SH-SY5Y (cell line): ENCODE results near the gene ADCYAP1R1.

Experiments
- GATA2 ChIP-seq: IDR thresholded peaks from 2 replicates; pipeline ENCODE4 v1.6.1; 2011; ENCODE audit warnings: mild to moderate bottlenecking, low read depth, low read length
- GATA3 ChIP-seq: IDR thresholded peaks from 2 replicates; pipeline ENCODE4 v1.6.1; 2011; ENCODE audit warnings: low read depth, mild to moderate bottlenecking, low read length, moderate library complexity

The ADCYAP1R1 gene

GRCh38 chr7:31051598-31052486, at the start of gene ADCYAP1R1:
TSS of gene ADCYAP1R1 (plus strand) at chr7:31052308. CDS start at chr7:31063265, 10,957 bp downstream.
- no peak for TF ChIP-seq GATA3
- TF ChIP-seq GATA2, result no peak

GRCh38 chr7:31003097-31003496, 49.0 kb upstream of the ADCYAP1R1 start:
- TF ChIP-seq GATA3 (no peak), GATA2 (no peak)

- TF ChIP-seq GATA2, result no peak
- no peak for TF ChIP-seq GATA3
Measured at GRCh38 chr7:31003721-31004120, 48.4 kb upstream of the ADCYAP1R1 start.

GRCh38 chr7:31004393-31004792, 47.7 kb upstream of the ADCYAP1R1 start:
- TF ChIP-seq GATA3 (no peak), GATA2 (no peak)

- TF ChIP-seq GATA2 (no peak), GATA3 (no peak)
Measured at GRCh38 chr7:31006857-31007256, 45.3 kb upstream of the ADCYAP1R1 start.

- TF ChIP-seq GATA3, result no peak
- TF ChIP-seq GATA2, result no peak
Measured at GRCh38 chr7:31007634-31008033, 44.5 kb upstream of the ADCYAP1R1 start.

- no peak for TF ChIP-seq GATA2
- TF ChIP-seq GATA3, result no peak
Measured at GRCh38 chr7:31014826-31015225, 37.3 kb upstream of the ADCYAP1R1 start.

GRCh38 chr7:31017032-31017675, 35.0 kb upstream of the ADCYAP1R1 start:
- no peak for TF ChIP-seq GATA2
- TF ChIP-seq GATA3, result no peak

- no peak for TF ChIP-seq GATA2
- TF ChIP-seq GATA3, result no peak
Measured at GRCh38 chr7:31017721-31018120, 34.4 kb upstream of the ADCYAP1R1 start.

- TF ChIP-seq GATA2 (no peak), GATA3 (no peak)
Measured at GRCh38 chr7:31019509-31019908, 32.6 kb upstream of the ADCYAP1R1 start.

- TF ChIP-seq GATA2 (no peak), GATA3 (no peak)
Measured at GRCh38 chr7:31020161-31020560, 31.9 kb upstream of the ADCYAP1R1 start.

GRCh38 chr7:31020652-31021051, 31.5 kb upstream of the ADCYAP1R1 start:
- TF ChIP-seq GATA2 (no peak), GATA3 (no peak)

- TF ChIP-seq GATA3 (no peak), GATA2 (no peak)
Measured at GRCh38 chr7:31022117-31022516, 30.0 kb upstream of the ADCYAP1R1 start.

- no peak for TF ChIP-seq GATA2
- TF ChIP-seq GATA3, result no peak
Measured at GRCh38 chr7:31022726-31023125, 29.4 kb upstream of the ADCYAP1R1 start.

- TF ChIP-seq GATA3 (no peak), GATA2 (no peak)
Measured at GRCh38 chr7:31023877-31024276, 28.2 kb upstream of the ADCYAP1R1 start.
